Stomach smooth muscle (tissue), 2 donors: ENCODE measurements around the gene CYBA.
A peak's percentile ranks its signal among the peaks of the same experiment; 100 is the strongest.

ENCODE experiments used
- H3K27ac ChIP-seq: one replicate; pipeline ENCODE4 v1.7.0; 2013; ENCODE audit warnings: mild to moderate bottlenecking, low read length, inconsistent platforms
- H3K27me3 ChIP-seq, 2 donors: one replicate each; pipeline ENCODE4 v1.7.0; 2013; ENCODE audit warnings: low read length in 2 of 2; ENCODE audit not compliant: insufficient read depth in 2 of 2, control insufficient read depth in 1 of 2
- H3K36me3 ChIP-seq, 2 donors: one replicate each; pipeline ENCODE4 v1.7.0; 2013; ENCODE audit warnings: low read length in 2 of 2; ENCODE audit not compliant: control insufficient read depth in 2 of 2, insufficient read depth in 2 of 2
- H3K4me1 ChIP-seq: one replicate; pipeline ENCODE4 v1.7.0; 2013; ENCODE audit warnings: low read length; ENCODE audit not compliant: control insufficient read depth, insufficient read depth
- H3K4me3 ChIP-seq, 2 donors: one replicate each; pipeline ENCODE4 v1.7.0; 2013; ENCODE audit warnings: low read length in 2 of 2
- H3K9ac ChIP-seq, 2 donors: one replicate each; pipeline ENCODE4 v1.7.0; 2013; ENCODE audit warnings: low read length in 2 of 2, mild to moderate bottlenecking in 1 of 2
- H3K9me3 ChIP-seq, 2 donors: one replicate each; pipeline ENCODE4 v1.7.0; 2013; ENCODE audit warnings: low read length in 2 of 2; ENCODE audit not compliant: control insufficient read depth in 2 of 2
- donor health status: healthy.
- donor health status: Pancreatic carcinoma.

The CYBA gene

GRCh38 chr16:88686062-88686438 lies 35.2 kb upstream of the CYBA start:
- H3K27me3 ChIP-seq, result peaks cover 58 to 73% of the 10 kb centered on the region in 2 donors
- no peak overlapping the region for H3K27ac ChIP-seq
- no peaks in the 10 kb centered on the region for H3K9me3 ChIP-seq
- peaks cover 15% of the 10 kb centered on the region for H3K4me1 ChIP-seq
- peak overlapping the region in 1 of 2 donors; percentile 54 for H3K4me3 ChIP-seq
- H3K9ac ChIP-seq, result peak overlapping the region in 1 of 2 donors; percentile 22
- no peaks in the 10 kb centered on the region for H3K36me3 ChIP-seq

GRCh38 chr16:88685156-88686061 lies 34.6 kb upstream of the CYBA start:
- Histone ChIP-seq H3K9ac (no peak overlapping the region), H3K4me3 (peak overlapping the region in 1 of 2 donors; percentile 54), H3K27ac (no peak overlapping the region), H3K9me3 (no peaks in the 10 kb centered on the region), H3K36me3 (no peaks in the 10 kb centered on the region), H3K4me1 (peaks cover 15% of the 10 kb centered on the region), H3K27me3 (peaks cover 52 to 78% of the 10 kb centered on the region in 2 donors)

GRCh38 chr16:88684569-88685155 lies 33.8 kb upstream of the CYBA start:
- Histone ChIP-seq H3K27ac (no peak overlapping the region), H3K9me3 (no peaks in the 10 kb centered on the region), H3K4me1 (peaks cover 15% of the 10 kb centered on the region), H3K27me3 (peaks cover 48 to 74% of the 10 kb centered on the region in 2 donors), H3K9ac (no peak overlapping the region), H3K4me3 (no peak overlapping the region), H3K36me3 (no peaks in the 10 kb centered on the region)

GRCh38 chr16:88681709-88682451 lies 31.0 kb upstream of the CYBA start:
- no peak overlapping the region for H3K4me3 ChIP-seq
- peaks cover 17% of the 10 kb centered on the region for H3K4me1 ChIP-seq
- H3K9me3 ChIP-seq, result no peaks in the 10 kb centered on the region
- peaks cover 34 to 58% of the 10 kb centered on the region in 2 donors for H3K27me3 ChIP-seq
- H3K27ac ChIP-seq, result no peak overlapping the region
- no peaks in the 10 kb centered on the region for H3K36me3 ChIP-seq
- peak overlapping the region in 1 of 2 donors; percentile 21 for H3K9ac ChIP-seq

GRCh38 chr16:88681084-88681680 lies 30.3 kb upstream of the CYBA start:
- Histone ChIP-seq H3K27ac (no peak overlapping the region), H3K36me3 (no peaks in the 10 kb centered on the region), H3K9me3 (no peaks in the 10 kb centered on the region), H3K4me1 (peaks cover 10% of the 10 kb centered on the region), H3K27me3 (peaks cover 31 to 51% of the 10 kb centered on the region in 2 donors), H3K4me3 (no peak overlapping the region), H3K9ac (no peak overlapping the region)

- no peaks in the 10 kb centered on the region for H3K9me3 ChIP-seq
- H3K27ac ChIP-seq, result no peak overlapping the region
- no peaks in the 10 kb centered on the region for H3K36me3 ChIP-seq
- peaks cover 27 to 46% of the 10 kb centered on the region in 2 donors for H3K27me3 ChIP-seq
- peaks cover 8% of the 10 kb centered on the region for H3K4me1 ChIP-seq
- no peak overlapping the region for H3K4me3 ChIP-seq
- no peak overlapping the region for H3K9ac ChIP-seq
Measured at GRCh38 chr16:88680554-88681083, 29.8 kb upstream of the CYBA start.

GRCh38 chr16:88678224-88678979 lies 27.5 kb upstream of the CYBA start:
- Histone ChIP-seq H3K36me3 (peaks cover 0 to 2% of the 10 kb centered on the region in 2 donors), H3K27me3 (peaks cover 13 to 30% of the 10 kb centered on the region in 2 donors), H3K9me3 (no peaks in the 10 kb centered on the region), H3K27ac (no peak overlapping the region), H3K4me3 (no peak overlapping the region), H3K9ac (no peak overlapping the region), H3K4me1 (peaks cover 2% of the 10 kb centered on the region)

GRCh38 chr16:88677721-88678120 lies 26.9 kb upstream of the CYBA start:
- no peak overlapping the region for H3K9ac ChIP-seq

GRCh38 chr16:88676502-88677242 lies 25.8 kb upstream of the CYBA start:
- H3K4me3 ChIP-seq, result no peak overlapping the region
- no peak overlapping the region for H3K27ac ChIP-seq
- H3K4me1 ChIP-seq, result peaks cover 2% of the 10 kb centered on the region
- peaks cover 0 to 2% of the 10 kb centered on the region in 2 donors for H3K36me3 ChIP-seq
- H3K9ac ChIP-seq, result no peak overlapping the region
- no peaks in the 10 kb centered on the region for H3K9me3 ChIP-seq
- H3K27me3 ChIP-seq, result peaks cover 9 to 23% of the 10 kb centered on the region in 2 donors

More at GRCh38 chr16:88677721-88678120, 26.9 kb upstream of the CYBA start:
- H3K9me3 ChIP-seq, result no peaks in the 10 kb centered on the region
- peaks cover 2% of the 10 kb centered on the region for H3K4me1 ChIP-seq
- peaks cover 13 to 30% of the 10 kb centered on the region in 2 donors for H3K27me3 ChIP-seq
- H3K27ac ChIP-seq, result no peak overlapping the region
- H3K36me3 ChIP-seq, result peaks cover 0 to 2% of the 10 kb centered on the region in 2 donors
- H3K4me3 ChIP-seq, result no peak overlapping the region
